DND-41 (cell line): ENCODE data around the gene KCNC4.

Experiments used
- EZH2 ChIP-seq: IDR thresholded peaks from 3 replicates; pipeline ENCODE4 v1.6.1; 2012; ENCODE audit warnings: borderline replicate concordance, low read depth, mild to moderate bottlenecking, moderate library complexity, low read length, inconsistent platforms; ENCODE audit not compliant: severe bottlenecking
- TF ChIP-seq, protein P1 (sequence below): IDR thresholded peaks from 2 replicates; pipeline ENCODE4 v1.5.1; 2012; ENCODE audit warnings: borderline replicate concordance, low read length, moderate library complexity, mild to moderate bottlenecking; ENCODE audit not compliant: poor library complexity, severe bottlenecking; ENCODE audit errors: extremely low read depth

DNA sequence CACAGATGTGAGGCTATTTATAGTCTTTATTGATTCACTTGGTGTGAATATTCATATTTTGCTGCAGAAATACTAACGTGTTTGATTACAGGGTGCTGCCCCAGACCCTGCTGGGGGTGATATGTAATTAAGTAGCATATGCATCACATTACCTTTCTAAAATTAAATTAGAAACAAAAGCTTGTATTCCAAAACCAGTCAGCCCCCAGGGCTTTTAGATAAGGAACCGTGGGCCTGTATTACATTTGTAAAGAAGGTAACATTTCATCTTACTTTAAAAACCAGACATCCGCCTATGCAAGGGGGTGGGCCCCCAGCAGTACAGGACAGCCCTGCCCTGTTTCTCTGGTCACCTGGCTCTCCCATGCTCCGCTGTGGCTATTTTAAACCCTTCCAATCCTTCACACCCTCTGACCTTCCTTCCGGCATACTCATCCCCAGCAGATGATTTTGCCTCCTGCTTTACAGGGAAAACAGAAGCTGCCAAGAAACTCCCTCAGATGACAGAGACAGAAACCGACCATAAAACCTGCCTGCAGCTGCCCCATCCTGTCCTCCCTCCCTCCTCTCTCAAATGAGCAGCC is 22.0 kb upstream of the KCNC4 start:
- TF ChIP-seq, protein P1, sequence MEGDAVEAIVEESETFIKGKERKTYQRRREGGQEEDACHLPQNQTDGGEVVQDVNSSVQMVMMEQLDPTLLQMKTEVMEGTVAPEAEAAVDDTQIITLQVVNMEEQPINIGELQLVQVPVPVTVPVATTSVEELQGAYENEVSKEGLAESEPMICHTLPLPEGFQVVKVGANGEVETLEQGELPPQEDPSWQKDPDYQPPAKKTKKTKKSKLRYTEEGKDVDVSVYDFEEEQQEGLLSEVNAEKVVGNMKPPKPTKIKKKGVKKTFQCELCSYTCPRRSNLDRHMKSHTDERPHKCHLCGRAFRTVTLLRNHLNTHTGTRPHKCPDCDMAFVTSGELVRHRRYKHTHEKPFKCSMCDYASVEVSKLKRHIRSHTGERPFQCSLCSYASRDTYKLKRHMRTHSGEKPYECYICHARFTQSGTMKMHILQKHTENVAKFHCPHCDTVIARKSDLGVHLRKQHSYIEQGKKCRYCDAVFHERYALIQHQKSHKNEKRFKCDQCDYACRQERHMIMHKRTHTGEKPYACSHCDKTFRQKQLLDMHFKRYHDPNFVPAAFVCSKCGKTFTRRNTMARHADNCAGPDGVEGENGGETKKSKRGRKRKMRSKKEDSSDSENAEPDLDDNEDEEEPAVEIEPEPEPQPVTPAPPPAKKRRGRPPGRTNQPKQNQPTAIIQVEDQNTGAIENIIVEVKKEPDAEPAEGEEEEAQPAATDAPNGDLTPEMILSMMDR, result no peak
- no peak for TF ChIP-seq EZH2
